HPDE6-E6E7 (cell line): ENCODE measurements around the gene PIGS.

Experiments used
- DNase-seq: peaks from one replicate; pipeline ENCODE4 v3.0.0; 2011; ENCODE audit warnings: missing footprints; ENCODE audit errors: extremely low spot score

The PIGS gene

DNA sequence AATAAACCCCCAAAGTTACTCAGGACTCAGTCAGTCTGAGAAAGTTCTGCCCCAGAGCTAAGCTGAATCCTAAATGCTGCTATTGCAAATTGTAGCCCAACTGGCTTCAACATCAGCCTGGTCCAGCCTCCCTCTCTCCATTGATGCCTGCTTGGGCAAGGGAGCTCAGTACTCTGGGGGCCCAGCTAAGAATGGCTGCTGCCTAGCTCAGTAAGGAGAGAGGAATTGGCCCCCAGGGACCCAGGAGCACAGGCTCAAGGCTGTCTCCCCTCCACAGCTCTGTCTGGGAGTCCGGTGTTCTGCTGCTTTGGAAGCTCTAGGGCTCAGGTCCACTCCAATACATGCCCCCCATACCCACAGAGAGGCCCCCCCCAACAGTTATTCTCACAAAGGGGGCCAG is 20.5 kb downstream of the PIGS start:
- DNase-seq: no peak

GRCh38 chr17:28549236-28550132 is 21.8 kb downstream of the PIGS start:
- no peak for DNase-seq

- DNase-seq: no peak
Measured at GRCh38 chr17:28548417-28549130, 22.8 kb downstream of the PIGS start.

DNA sequence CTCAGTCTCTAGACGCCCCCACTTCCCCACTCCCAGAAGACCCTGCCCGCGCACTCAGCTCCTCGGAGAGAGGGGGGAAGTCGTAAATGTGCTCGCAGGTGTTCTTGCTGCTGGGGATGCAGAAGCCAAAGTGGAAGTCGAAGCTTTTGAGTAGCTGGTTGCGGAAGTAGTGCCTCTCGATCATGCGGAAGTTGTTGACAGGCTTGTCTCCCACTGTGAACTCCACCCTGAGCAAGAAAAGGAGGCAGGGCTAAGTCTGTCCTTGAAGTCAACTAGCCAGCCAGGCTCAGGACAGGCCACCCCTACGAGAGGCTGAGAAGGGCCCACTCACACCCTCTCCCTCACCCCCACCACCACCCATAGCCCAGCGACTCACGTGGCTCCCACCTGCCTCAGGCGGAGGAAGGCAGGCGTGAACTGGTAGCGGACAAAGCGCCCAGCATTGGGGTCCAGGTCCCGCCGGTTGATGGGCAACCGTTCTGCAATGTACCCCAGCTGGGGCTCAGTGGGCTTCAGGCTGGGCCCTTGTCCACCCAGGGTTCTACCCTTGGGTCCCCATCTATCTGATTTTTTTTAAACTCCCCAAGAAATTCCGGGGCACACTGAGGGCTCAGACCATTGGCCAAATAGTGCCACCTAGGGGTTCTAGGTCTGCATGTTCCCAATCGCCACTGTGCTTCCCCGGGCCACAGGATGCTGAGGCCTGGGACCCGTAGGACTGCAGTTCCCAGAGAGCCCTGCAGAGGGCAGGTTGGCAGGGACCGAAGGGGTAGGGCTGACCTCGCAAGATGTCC is 23.5 kb downstream of the PIGS start:
- DNase-seq: peak; percentile 74

- no peak for DNase-seq
Measured at GRCh38 chr17:28547096-28547622, 24.2 kb downstream of the PIGS start.

DNA sequence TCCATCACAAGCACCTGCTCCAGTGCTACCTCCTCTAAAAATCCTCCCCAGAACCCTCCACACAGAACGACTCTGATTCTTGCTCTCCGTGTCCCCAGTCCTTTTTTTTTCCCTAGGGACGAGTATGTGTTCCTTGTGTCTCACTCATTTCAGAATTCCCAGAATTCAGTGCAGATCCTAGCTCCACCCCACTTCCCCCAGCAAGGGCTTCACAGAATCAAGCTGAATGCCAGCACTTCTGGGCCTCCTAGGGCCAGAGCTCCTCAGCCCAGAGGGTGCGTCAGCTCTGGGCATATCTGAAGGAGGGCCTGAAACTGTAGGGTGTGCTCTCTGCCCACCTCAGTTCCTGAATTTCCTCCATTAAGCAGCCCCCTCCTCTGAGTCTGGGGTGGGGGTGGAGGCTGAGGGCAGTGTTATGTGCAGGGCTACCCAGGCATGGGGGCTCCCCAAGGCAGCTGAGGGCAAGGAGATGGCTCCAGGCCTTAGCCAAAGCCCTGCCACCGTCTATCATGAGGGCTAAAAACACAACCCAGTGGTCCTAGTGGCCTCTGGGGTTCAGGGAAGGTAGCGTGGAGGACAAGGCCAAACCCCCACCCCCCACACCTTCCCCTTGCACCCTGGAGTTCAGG is 25.4 kb downstream of the PIGS start:
- DNase-seq: no peak

GRCh38 chr17:28545141-28545503 is 26.2 kb downstream of the PIGS start:
- DNase-seq: no peak

DNA sequence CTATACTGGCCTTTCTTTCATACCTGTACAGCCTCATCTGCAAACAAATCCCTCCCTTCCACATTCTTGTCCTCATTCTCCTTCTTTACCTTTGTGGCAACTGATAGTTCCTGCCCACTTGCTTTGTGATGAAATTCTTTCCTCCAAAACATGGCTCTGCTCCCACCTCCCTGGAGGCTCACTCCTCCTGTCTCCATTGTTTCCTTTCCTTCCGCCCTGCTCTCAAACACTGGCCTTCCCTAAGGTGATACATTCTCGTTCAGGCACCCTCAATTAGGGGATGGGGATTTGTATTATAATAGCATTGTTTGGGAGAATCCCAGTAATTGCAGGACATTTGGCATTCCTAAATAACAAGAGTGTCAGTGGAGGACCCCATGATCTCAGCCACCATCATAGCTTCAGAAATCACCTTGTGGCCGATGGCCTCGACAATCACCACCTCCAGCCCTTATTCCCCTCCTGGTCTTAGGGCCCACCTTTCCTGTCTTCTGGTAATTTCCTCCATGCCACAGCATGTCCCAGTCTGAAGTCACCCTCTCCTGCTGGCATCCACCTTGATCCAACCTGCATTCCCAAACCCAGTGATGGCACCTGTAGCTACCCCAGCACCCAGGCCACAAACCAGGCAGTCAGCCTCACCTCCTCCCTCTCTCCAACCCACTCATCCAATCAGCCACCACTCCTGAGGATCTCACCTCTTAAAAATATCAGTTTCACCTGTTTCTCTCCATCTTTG is 26.8 kb downstream of the PIGS start:
- DNase-seq: no peak

DNA sequence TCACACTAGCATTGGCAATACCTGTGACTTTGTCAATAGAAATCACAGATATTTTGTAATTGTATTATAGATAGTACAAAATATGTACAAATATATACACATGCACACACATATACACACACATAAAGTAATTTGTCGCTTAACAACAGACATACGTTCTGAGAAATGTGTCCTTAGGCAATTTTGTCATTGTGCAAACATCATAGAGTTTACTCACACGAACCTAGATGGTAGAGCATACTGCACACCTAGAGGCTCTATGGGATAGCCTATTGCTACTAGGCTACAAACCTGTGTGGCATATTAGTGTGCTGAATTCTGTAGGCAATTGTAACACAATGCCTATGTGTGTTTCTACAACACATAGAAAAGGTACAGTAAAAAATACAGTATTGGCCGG is 29.9 kb downstream of the PIGS start:
- DNase-seq: no peak

DNA sequence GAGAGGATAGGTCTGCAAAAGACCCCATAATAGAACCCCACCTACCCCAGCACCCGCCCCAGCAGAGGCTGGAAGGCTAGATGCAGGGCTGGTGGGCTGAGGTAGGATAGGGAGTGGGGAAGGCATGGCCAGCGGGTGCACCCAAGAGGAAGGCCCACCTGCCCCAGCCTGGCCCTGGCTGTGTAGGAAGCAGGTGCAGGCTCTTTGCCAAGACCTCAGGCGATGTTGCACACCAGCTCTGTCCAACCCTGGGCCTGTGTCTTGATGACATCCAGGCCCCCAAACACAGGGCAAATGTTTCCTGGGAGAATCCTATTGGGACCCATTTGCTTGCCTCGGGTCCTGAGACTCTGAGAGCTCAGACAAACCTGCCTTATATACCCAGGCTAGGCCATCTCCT is 31.1 kb downstream of the PIGS start:
- no peak for DNase-seq

GRCh38 chr17:28538296-28538895 is 32.9 kb downstream of the PIGS start:
- DNase-seq: no peak

DNA sequence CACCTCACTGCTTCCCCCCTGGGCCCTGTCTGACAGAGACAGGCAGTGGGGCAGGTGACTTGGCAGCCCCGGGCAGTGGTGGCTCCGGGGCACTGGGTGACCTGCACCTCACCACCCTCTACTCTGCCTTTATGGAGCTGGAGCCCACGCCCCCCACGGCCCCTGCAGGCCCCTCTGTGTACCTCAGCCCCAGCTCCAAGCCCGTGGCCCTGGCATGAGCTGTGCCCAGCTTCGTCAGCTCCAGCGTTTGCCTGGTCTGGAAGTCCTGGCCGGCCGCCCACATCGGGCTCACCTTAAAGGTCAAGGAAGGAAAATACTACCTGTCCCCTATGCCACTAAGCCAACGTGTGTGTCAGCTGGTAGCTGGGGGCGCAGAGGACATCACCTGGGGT is 34.1 kb downstream of the PIGS start:
- no peak for DNase-seq

- DNase-seq: no peak
Measured at GRCh38 chr17:28536532-28537218, 34.6 kb downstream of the PIGS start.

GRCh38 chr17:28534740-28535375 is 36.5 kb downstream of the PIGS start:
- no peak for DNase-seq

DNA sequence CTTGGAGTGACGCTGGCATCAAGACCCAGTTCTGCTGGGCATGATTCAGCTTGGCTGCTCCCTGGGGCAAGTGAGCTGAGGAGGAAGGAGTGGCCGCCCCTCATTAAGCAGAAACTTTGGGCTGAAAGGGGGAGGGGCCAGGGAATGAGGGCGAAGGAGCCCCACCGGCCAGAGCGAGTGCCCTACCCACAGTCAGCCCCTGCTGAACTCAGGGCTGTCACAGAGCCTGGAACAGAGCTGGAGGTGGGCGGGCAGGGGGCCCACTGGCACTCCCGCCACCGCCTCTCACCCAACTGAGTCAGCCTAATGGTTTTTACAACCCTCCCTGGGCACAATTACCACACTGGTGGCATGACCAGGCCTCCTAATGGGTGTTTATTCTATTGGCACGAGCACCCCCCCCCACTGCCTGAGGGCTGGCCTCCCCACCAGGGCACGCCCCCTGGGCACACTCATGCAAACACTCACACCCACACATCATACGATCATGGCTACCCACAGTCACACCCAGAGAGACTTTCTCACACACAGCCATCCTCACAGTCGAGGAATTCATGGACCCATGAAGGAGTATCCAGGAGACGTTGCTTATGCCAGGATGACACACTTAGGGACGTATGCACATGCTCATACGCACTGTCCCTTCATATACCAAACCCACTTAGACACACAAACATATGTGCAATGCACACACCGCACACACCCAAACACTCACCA is 38.1 kb downstream of the PIGS start:
- DNase-seq: peak; percentile 60

GRCh38 chr17:28532050-28532960 is 39.0 kb downstream of the PIGS start:
- no peak for DNase-seq

DNA sequence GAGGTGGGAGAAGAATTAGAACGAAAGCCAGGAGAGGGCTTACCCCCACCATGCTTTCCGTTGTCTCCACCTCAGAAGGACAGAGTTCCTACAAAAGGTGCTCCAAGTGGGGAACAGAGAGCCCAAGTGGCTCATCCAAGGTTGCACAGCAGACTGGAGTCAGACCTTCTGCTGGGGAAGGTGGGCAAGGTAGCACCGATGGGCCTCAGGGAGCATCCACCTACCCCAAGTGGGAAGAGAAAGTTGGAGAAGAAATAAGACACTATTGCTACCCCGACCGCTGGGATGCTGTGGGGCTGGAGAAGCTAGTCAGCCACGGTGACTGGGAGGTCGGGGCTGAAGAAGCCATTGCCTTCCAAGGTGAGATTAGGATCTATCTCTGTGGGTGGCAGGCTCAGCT is 40.4 kb downstream of the PIGS start:
- no peak for DNase-seq

GRCh38 chr17:28530250-28530649 is 41.1 kb downstream of the PIGS start:
- DNase-seq: no peak
